HG02840 (cell line): ENCODE measurements around the gene MC2R.

Source experiments
- ATAC-seq: cut with Tn5 transposase; IDR thresholded peaks from one replicate; pipeline ENCODE4 v1.9.1; 2021; ENCODE audit warnings: mild to moderate bottlenecking, moderate library complexity, moderate number of reproducible peaks; ENCODE audit not compliant: unreplicated experiment, low FRiP score

The MC2R gene

GRCh38 chr18:13915391-13915790, at the start of gene MC2R:
MC2R (minus strand) TSS chr18:13915536; CDS start chr18:13885518, 30,018 bp downstream.
- no peak for ATAC-seq

- ATAC-seq, result no peak
Observed at GRCh38 chr18:13945811-13946210, 30.5 kb upstream of the MC2R start.

GRCh38 chr18:13943338-13943737, 28.0 kb upstream of the MC2R start:
- no peak for ATAC-seq

GRCh38 chr18:13940326-13940725, 25.0 kb upstream of the MC2R start:
- no peak for ATAC-seq

- no peak for ATAC-seq
Observed at GRCh38 chr18:13934676-13935075, 19.3 kb upstream of the MC2R start.

- ATAC-seq, result no peak
Observed at GRCh38 chr18:13934058-13934457, 18.7 kb upstream of the MC2R start.

GRCh38 chr18:13932285-13933025, 17.1 kb upstream of the MC2R start:
- ATAC-seq, result no peak

GRCh38 chr18:13930964-13931363, 15.6 kb upstream of the MC2R start:
- no peak for ATAC-seq

GRCh38 chr18:13923221-13923620, 7.9 kb upstream of the MC2R start:
- ATAC-seq, result no peak

- no peak for ATAC-seq
Observed at GRCh38 chr18:13918898-13919297, 3.6 kb upstream of the MC2R start.

- no peak for ATAC-seq
Observed at GRCh38 chr18:13917401-13917800, 2.1 kb upstream of the MC2R start.

GRCh38 chr18:13916559-13916958, 1.2 kb upstream of the MC2R start:
- no peak for ATAC-seq

GRCh38 chr18:13915995-13916431, 677 bp upstream of the MC2R start:
- no peak for ATAC-seq

GRCh38 chr18:13914756-13915155, 580 bp downstream of the MC2R start:
- ATAC-seq, result no peak

GRCh38 chr18:13914170-13914569, 1.2 kb downstream of the MC2R start:
- no peak for ATAC-seq

GRCh38 chr18:13913205-13913604, 2.1 kb downstream of the MC2R start:
- no peak for ATAC-seq

GRCh38 chr18:13912601-13913000, 2.7 kb downstream of the MC2R start:
- no peak for ATAC-seq

GRCh38 chr18:13910986-13911385, 4.3 kb downstream of the MC2R start:
- ATAC-seq, result no peak

GRCh38 chr18:13910501-13910900, 4.8 kb downstream of the MC2R start:
- no peak for ATAC-seq

GRCh38 chr18:13909141-13909940, 6.0 kb downstream of the MC2R start:
- no peak for ATAC-seq

GRCh38 chr18:13900633-13901032, 14.7 kb downstream of the MC2R start:
- no peak for ATAC-seq
